Vagina (tissue), 2 donors: Measurements from ENCODE around the gene CD300A.

ENCODE experiments used
- CTCF ChIP-seq, 3 experiments: fragments of 450-650 bp in 2 of 3; fragments of 200-600 bp in 1 of 3; sonication (generic) in 1 of 3; IDR thresholded peaks; one replicate each; pipeline ENCODE4 v1.5.1; 2017 to 2019; ENCODE audit warnings: antibody characterized with exemption in 3 of 3, mild to moderate bottlenecking in 2 of 3, moderate library complexity in 2 of 3
- POLR2A ChIP-seq, 2 donors: fragments of 450-650 bp; IDR thresholded peaks; one replicate each; pipeline ENCODE4 v1.6.1; 2017; ENCODE audit warnings: antibody characterized with exemption in 2 of 2, mild to moderate bottlenecking in 2 of 2, moderate library complexity in 2 of 2
- POLR2AphosphoS5 ChIP-seq, 2 donors: sonication (generic); formaldehyde crosslinking; IDR thresholded peaks; one replicate each; pipeline ENCODE4 v1.9.0; 2017; ENCODE audit warnings: antibody characterized with exemption in 2 of 2, mild to moderate bottlenecking in 2 of 2, low read depth in 1 of 2; ENCODE audit not compliant: insufficient read depth in 1 of 2

GRCh38 chr17:74427048-74427762 lies 39.2 kb upstream of the CD300A start:
- no peak for TF ChIP-seq CTCF (IDR thresholded peaks at IDR 0.05)
- TF ChIP-seq POLR2A (IDR thresholded peaks at IDR 0.05) = no peak
- TF ChIP-seq POLR2AphosphoS5 (IDR thresholded peaks at IDR 0.05; ENCODE audit: insufficient read depth in 1 of 2, low read depth in 1 of 2) = no peak
